CD4-positive, CD25-positive, alpha-beta regulatory T cell (primary cell): Measurements from ENCODE around the gene CHST9. TPM values are rescaled to one million over a fixed set of nuclear protein-coding genes. Genes with fewer than 3 reads are reported as not detected.

Experiments
- ATAC-seq, 2 donors: fragments of 150-1000 bp; cut with Tn5 transposase; one replicate each; pipeline ENCODE4 v1.10.0; 2021; ENCODE audit warnings: low read depth in 2 of 2, moderate number of reproducible peaks in 2 of 2, moderate library complexity in 1 of 2
- DNase-seq, 3 donors: peaks; one replicate each; pipeline versions ENCODE4 v3.0.0 to v3.0.0-alpha.2; 2012 to 2022; ENCODE audit warnings: mixed read lengths in 1 of 3
- H3K27ac ChIP-seq: one replicate; pipeline ENCODE4 v1.7.0; 2013; ENCODE audit warnings: mild to moderate bottlenecking, low read length; ENCODE audit not compliant: insufficient read depth, poor library complexity, severe bottlenecking
- H3K27me3 ChIP-seq: one replicate; pipeline ENCODE4 v1.7.0; 2013; ENCODE audit warnings: low read length; ENCODE audit not compliant: control insufficient read depth, insufficient read depth
- H3K36me3 ChIP-seq: one replicate; pipeline ENCODE4 v1.7.0; 2013; ENCODE audit warnings: mild to moderate bottlenecking, low read length, moderate library complexity; ENCODE audit not compliant: control insufficient read depth, insufficient read depth
- H3K4me1 ChIP-seq: 2 replicates; pipeline ENCODE4 v1.7.0; 2013; ENCODE audit warnings: mild to moderate bottlenecking, low read length; ENCODE audit not compliant: insufficient read depth, control insufficient read depth, poor library complexity, severe bottlenecking
- H3K4me3 ChIP-seq: one replicate; pipeline ENCODE4 v1.7.0; 2013; ENCODE audit warnings: low read depth, mild to moderate bottlenecking, low read length, moderate library complexity
- H3K9me3 ChIP-seq, 2 experiments: 1 replicate in 1 of 2; 2 replicates in 1 of 2; pipeline ENCODE4 v1.7.0; 2013; ENCODE audit warnings: low read length in 2 of 2, mild to moderate bottlenecking in 1 of 2, moderate library complexity in 1 of 2; ENCODE audit not compliant: control insufficient read depth in 2 of 2
- H3K27ac Mint-ChIP-seq, 3 donors: one replicate each; pipeline ENCODE4 v1.8.0; 2020 to 2022; ENCODE audit warnings: mild to moderate bottlenecking in 3 of 3, mixed read lengths in 3 of 3, moderate library complexity in 2 of 3
- H3K27me3 Mint-ChIP-seq: one replicate; pipeline ENCODE4 v1.8.0; 2022; ENCODE audit warnings: mild to moderate bottlenecking, mixed read lengths
- H3K36me3 Mint-ChIP-seq: one replicate; pipeline ENCODE4 v1.8.0; 2020; ENCODE audit warnings: mixed read lengths
- H3K4me1 Mint-ChIP-seq, 4 donors: one replicate each; pipeline ENCODE4 v1.8.0; 2020 to 2022; ENCODE audit warnings: mixed read lengths in 4 of 4, mild to moderate bottlenecking in 1 of 4
- H3K4me3 Mint-ChIP-seq, 4 donors: one replicate each; pipeline ENCODE4 v1.8.0; 2020 to 2022; ENCODE audit warnings: mild to moderate bottlenecking in 4 of 4, mixed read lengths in 4 of 4, moderate library complexity in 3 of 4
- H3K9me3 Mint-ChIP-seq, 7 donors: one replicate each; pipeline ENCODE4 v1.8.0; 2020 to 2022; ENCODE audit warnings: mixed read lengths in 7 of 7, mild to moderate bottlenecking in 3 of 7, moderate library complexity in 2 of 7
- polyA plus RNA-seq, 4 donors: library from polyadenylated mRNA; unstranded; fragments of 300-500 nt; fragmentation: Illumina TruSeq; gene quantifications; one replicate each; pipeline ENCODE4 v1.2.3, GENCODE V29; 2021
- total RNA-seq: library from RNA; stranded (reverse); gene quantifications from one replicate; pipeline ENCODE4 v1.2.3, GENCODE V29; 2022

CHST9 gene
- total and polyA plus RNA-seq, 5 donors from 2014 or later, result not detected

- ATAC-seq, result no peak
- no peak overlapping the region for H3K27ac ChIP-seq
- no peaks in the 10 kb centered on the region for H3K27me3 ChIP-seq
- Mint-ChIP-seq H3K9me3 (peaks cover 0 to 18% (median 5%) of the 10 kb centered on the region in 7 donors), H3K4me3 (no peak overlapping the region), H3K27ac (no peak overlapping the region), H3K36me3 (no peaks in the 10 kb centered on the region), H3K4me1 (no peaks in the 10 kb centered on the region), H3K27me3 (no peaks in the 10 kb centered on the region)
- no peaks in the 10 kb centered on the region for H3K36me3 ChIP-seq
- H3K4me3 ChIP-seq, result no peak overlapping the region
- no peaks in the 10 kb centered on the region for H3K9me3 ChIP-seq
- no peak for DNase-seq
- H3K4me1 ChIP-seq, result no peaks in the 10 kb centered on the region
Observed at GRCh38 chr18:26925313-26925712, 259.8 kb downstream of the CHST9 start.

GRCh38 chr18:26922313-26922712 is 262.8 kb downstream of the CHST9 start:
- ATAC-seq, result no peak
- H3K27me3 ChIP-seq, result no peaks in the 10 kb centered on the region
- Mint-ChIP-seq H3K4me3 (no peak overlapping the region), H3K27me3 (peaks cover 1% of the 10 kb centered on the region), H3K9me3 (peaks cover 0 to 15% (median 4%) of the 10 kb centered on the region in 7 donors), H3K4me1 (no peaks in the 10 kb centered on the region), H3K36me3 (no peaks in the 10 kb centered on the region), H3K27ac (no peak overlapping the region)
- H3K9me3 ChIP-seq, result peaks cover 0 to 2% of the 10 kb centered on the region in 2 experiments
- no peak overlapping the region for H3K4me3 ChIP-seq
- no peak for DNase-seq
- H3K36me3 ChIP-seq, result no peaks in the 10 kb centered on the region
- H3K27ac ChIP-seq, result no peak overlapping the region
- no peaks in the 10 kb centered on the region for H3K4me1 ChIP-seq

- DNase-seq, result no peak
- Histone ChIP-seq H3K27ac (no peak overlapping the region), H3K27me3 (no peaks in the 10 kb centered on the region), H3K4me1 (no peaks in the 10 kb centered on the region), H3K36me3 (no peaks in the 10 kb centered on the region), H3K9me3 (peaks cover 0 to 2% of the 10 kb centered on the region in 2 experiments), H3K4me3 (no peak overlapping the region)
- Mint-ChIP-seq H3K9me3 (peaks cover 0 to 12% (median 4%) of the 10 kb centered on the region in 7 donors), H3K27ac (no peak overlapping the region), H3K4me3 (no peak overlapping the region), H3K36me3 (no peaks in the 10 kb centered on the region), H3K27me3 (peaks cover 4% of the 10 kb centered on the region), H3K4me1 (no peaks in the 10 kb centered on the region)
- no peak for ATAC-seq
Observed at GRCh38 chr18:26920644-26921043, 264.5 kb downstream of the CHST9 start.

GRCh38 chr18:26919627-26920026 is 265.5 kb downstream of the CHST9 start:
- Histone ChIP-seq H3K4me3 (no peak overlapping the region), H3K9me3 (peaks cover 0 to 2% of the 10 kb centered on the region in 2 experiments), H3K36me3 (no peaks in the 10 kb centered on the region), H3K27me3 (no peaks in the 10 kb centered on the region), H3K4me1 (no peaks in the 10 kb centered on the region), H3K27ac (no peak overlapping the region)
- H3K27ac Mint-ChIP-seq, result no peak overlapping the region
- H3K27me3 Mint-ChIP-seq, result peaks cover 4% of the 10 kb centered on the region
- H3K4me1 Mint-ChIP-seq, result no peaks in the 10 kb centered on the region
- peaks cover 0 to 12% (median 5%) of the 10 kb centered on the region in 7 donors for H3K9me3 Mint-ChIP-seq
- DNase-seq (no peak), ATAC-seq (no peak)
- H3K36me3 Mint-ChIP-seq, result no peaks in the 10 kb centered on the region
- H3K4me3 Mint-ChIP-seq, result no peak overlapping the region

- peaks cover 0 to 12% (median 8%) of the 10 kb centered on the region in 7 donors for H3K9me3 Mint-ChIP-seq
Observed at GRCh38 chr18:26919201-26919600, 265.9 kb downstream of the CHST9 start.

GRCh38 chr18:26911840-26912239 is 273.3 kb downstream of the CHST9 start:
- no peak overlapping the region for H3K27ac Mint-ChIP-seq
- H3K9me3 Mint-ChIP-seq, result peaks cover 0 to 14% (median 5%) of the 10 kb centered on the region in 7 donors
- no peaks in the 10 kb centered on the region for H3K4me1 ChIP-seq
- no peak overlapping the region for H3K4me3 ChIP-seq
- H3K9me3 ChIP-seq, result peaks cover 0 to 6% of the 10 kb centered on the region in 2 experiments
- H3K4me1 Mint-ChIP-seq, result no peaks in the 10 kb centered on the region
- DNase-seq, result no peak
- no peaks in the 10 kb centered on the region for H3K27me3 Mint-ChIP-seq
- no peak overlapping the region for H3K4me3 Mint-ChIP-seq
- H3K36me3 ChIP-seq, result no peaks in the 10 kb centered on the region
- no peak for ATAC-seq
- no peaks in the 10 kb centered on the region for H3K27me3 ChIP-seq
- H3K27ac ChIP-seq, result no peak overlapping the region
- no peaks in the 10 kb centered on the region for H3K36me3 Mint-ChIP-seq

More at GRCh38 chr18:26919201-26919600, 265.9 kb downstream of the CHST9 start:
- Mint-ChIP-seq H3K27ac (no peak overlapping the region), H3K27me3 (peaks cover 4% of the 10 kb centered on the region), H3K4me1 (no peaks in the 10 kb centered on the region), H3K36me3 (no peaks in the 10 kb centered on the region), H3K4me3 (no peak overlapping the region)
- H3K36me3 ChIP-seq, result no peaks in the 10 kb centered on the region
- H3K27ac ChIP-seq, result no peak overlapping the region
- H3K4me3 ChIP-seq, result no peak overlapping the region
- H3K27me3 ChIP-seq, result no peaks in the 10 kb centered on the region
- H3K4me1 ChIP-seq, result no peaks in the 10 kb centered on the region
- DNase-seq (no peak), ATAC-seq (no peak)
- peaks cover 0 to 2% of the 10 kb centered on the region in 2 experiments for H3K9me3 ChIP-seq

- Histone ChIP-seq H3K27me3 (no peaks in the 10 kb centered on the region), H3K27ac (no peak overlapping the region), H3K4me1 (no peaks in the 10 kb centered on the region), H3K36me3 (no peaks in the 10 kb centered on the region), H3K9me3 (peaks cover 0 to 6% of the 10 kb centered on the region in 2 experiments), H3K4me3 (no peak overlapping the region)
- no peak overlapping the region for H3K27ac Mint-ChIP-seq
- ATAC-seq, result no peak
- H3K9me3 Mint-ChIP-seq, result peaks cover 0 to 16% (median 5%) of the 10 kb centered on the region in 7 donors
- H3K4me3 Mint-ChIP-seq, result no peak overlapping the region
- H3K4me1 Mint-ChIP-seq, result no peaks in the 10 kb centered on the region
- no peaks in the 10 kb centered on the region for H3K36me3 Mint-ChIP-seq
- DNase-seq, result no peak
- H3K27me3 Mint-ChIP-seq, result no peaks in the 10 kb centered on the region
Observed at GRCh38 chr18:26909599-26910290, 275.4 kb downstream of the CHST9 start.

- Histone ChIP-seq H3K9me3 (peaks cover 0 to 6% of the 10 kb centered on the region in 2 experiments), H3K4me1 (no peaks in the 10 kb centered on the region), H3K36me3 (no peaks in the 10 kb centered on the region), H3K4me3 (no peak overlapping the region), H3K27ac (no peak overlapping the region), H3K27me3 (no peaks in the 10 kb centered on the region)
- Mint-ChIP-seq H3K36me3 (no peaks in the 10 kb centered on the region), H3K9me3 (peaks cover 3 to 14% (median 5%) of the 10 kb centered on the region in 7 donors), H3K27ac (no peak overlapping the region), H3K4me3 (no peak overlapping the region), H3K27me3 (no peaks in the 10 kb centered on the region), H3K4me1 (no peaks in the 10 kb centered on the region)
- no peak for DNase-seq
- no peak for ATAC-seq
Observed at GRCh38 chr18:26908906-26909305, 276.2 kb downstream of the CHST9 start.
